ENCODE results near the gene IGSF3. TPM values are rescaled to one million over a fixed set of nuclear protein-coding genes. Genes with fewer than 3 reads are reported as not detected.

Gene IGSF3
- total RNA-seq, 1 experiment from 2014 or later = 32.4 TPM

GRCh38 chr1:116568662-116569380 is 98.7 kb downstream of the IGSF3 start (continued):
- TF ChIP-seq AR (CRISPR knock-in tag; IDR thresholded peaks at IDR 0.05) = no peak

- ATAC-seq = no peak
- no peak overlapping the region for H3K4me3 Mint-ChIP-seq
- peaks cover 19% of the 10 kb centered on the region for H3K9me3 Mint-ChIP-seq
- ChIA-PET POLR2A (no interaction called here), CTCF (interaction anchor here (1.2 to 1.6 kb wide), 2 partner anchors 99 to 492 kb away, joined by 3 to 5 read pairs; partner anchors contain the start of genes IGSF3 and TTF2)
- H3K27ac Mint-ChIP-seq = no peak overlapping the region
- peaks cover 18% of the 10 kb centered on the region for H3K27me3 Mint-ChIP-seq (ENCODE audit: low read depth)
- peaks cover 17% of the 10 kb centered on the region for H3K36me3 Mint-ChIP-seq
- H3K4me1 Mint-ChIP-seq = peaks cover 46% of the 10 kb centered on the region
- DNase-seq (ENCODE audit: low spot score) = no peak
- TF ChIP-seq STAT6 (CRISPR knock-in tag; conservative IDR thresholded peaks at IDR 0.05; ENCODE audit: low read depth) (no peak), E2F1 (CRISPR knock-in tag; IDR thresholded peaks at IDR 0.05) (no peak), ESRRA (CRISPR knock-in tag; IDR thresholded peaks at IDR 0.05; ENCODE audit: borderline replicate concordance) (no peak), USF1 (CRISPR knock-in tag; IDR thresholded peaks at IDR 0.05) (no peak), GABPB1 (CRISPR knock-in tag; IDR thresholded peaks at IDR 0.05) (no peak), ATF3 (CRISPR knock-in tag; conservative IDR thresholded peaks at IDR 0.05) (no peak), ZNF671 (CRISPR knock-in tag; IDR thresholded peaks at IDR 0.05) (no peak), EMX1 (CRISPR knock-in tag; IDR thresholded peaks at IDR 0.05) (no peak), ZNF219 (CRISPR knock-in tag; IDR thresholded peaks at IDR 0.05; ENCODE audit: borderline replicate concordance) (no peak), SP1 (CRISPR knock-in tag; conservative IDR thresholded peaks at IDR 0.05) (no peak), MAX (CRISPR knock-in tag; IDR thresholded peaks at IDR 0.05) (no peak), SMAD3 (CRISPR knock-in tag; IDR thresholded peaks at IDR 0.05; ENCODE audit: borderline replicate concordance) (no peak), ZBTB43 (CRISPR knock-in tag; IDR thresholded peaks at IDR 0.05) (no peak), KAT7 (CRISPR knock-in tag; IDR thresholded peaks at IDR 0.05; ENCODE audit: borderline replicate concordance) (no peak), TP53 (CRISPR knock-in tag; IDR thresholded peaks at IDR 0.05) (no peak), RELA (CRISPR knock-in tag; IDR thresholded peaks at IDR 0.05; ENCODE audit: borderline replicate concordance) (no peak), ZNF425 (CRISPR knock-in tag; conservative IDR thresholded peaks at IDR 0.05) (no peak)
These were observed 99.5 kb downstream of the IGSF3 start for GRCh38 chr1:116567790-116568661.

Data from WTC11 (cell line).